ENCODE results near the gene TRIM49D2.
"Not testable (repeated sequence)": the region's sequence is repeated elsewhere in the genome, so short reads cannot be mapped to it uniquely, and the experiment has no call there.

The TRIM49D2 gene

DNA sequence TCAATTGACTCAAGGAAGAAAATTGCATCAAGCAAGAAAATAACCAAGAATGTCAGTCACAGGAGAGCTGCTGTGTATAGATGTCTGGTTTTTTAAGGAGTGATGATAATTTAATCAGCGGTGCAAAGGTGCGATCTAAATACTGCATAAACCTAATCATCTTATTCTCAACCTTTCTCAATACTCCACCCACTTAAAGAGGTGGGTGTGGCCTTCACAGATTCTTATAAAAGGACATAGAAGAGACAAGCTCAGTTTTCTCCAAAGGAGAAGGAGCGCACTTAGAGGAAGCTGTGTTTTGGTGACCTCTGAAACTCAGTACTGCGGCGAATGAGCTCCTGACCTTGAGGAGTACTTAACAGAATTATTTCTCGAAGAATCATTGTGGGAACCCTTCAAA is at the start of gene TRIM49D2:
Gene TRIM49D2, plus strand, starts transcription at position 301 of the 400 bp plus-strand sequence. CDS start 2,698 bp downstream, outside the sequence.
- DNase-seq: not testable (repeated sequence)

DNA sequence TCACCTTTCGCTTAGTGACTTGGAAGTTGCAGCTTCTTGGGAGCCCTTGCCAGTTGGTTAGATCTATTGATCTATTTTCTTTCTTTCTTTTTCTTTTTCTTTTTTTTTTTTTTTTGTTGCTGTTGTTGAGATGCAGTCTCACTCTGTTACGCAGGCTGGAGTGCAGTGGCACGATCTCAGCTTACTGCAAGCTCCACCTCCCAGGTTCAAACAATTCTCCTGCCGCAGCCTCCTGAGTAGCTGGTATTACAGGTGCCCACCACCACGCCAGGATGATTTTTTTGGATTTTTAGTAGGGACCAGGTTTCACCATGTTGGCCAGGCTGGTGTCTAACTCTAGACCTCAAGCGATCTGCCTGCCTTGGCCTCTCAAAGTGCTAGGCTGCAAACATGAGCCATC is 46.4 kb upstream of the TRIM49D2 start:
- DNase-seq: not testable (repeated sequence)

DNA sequence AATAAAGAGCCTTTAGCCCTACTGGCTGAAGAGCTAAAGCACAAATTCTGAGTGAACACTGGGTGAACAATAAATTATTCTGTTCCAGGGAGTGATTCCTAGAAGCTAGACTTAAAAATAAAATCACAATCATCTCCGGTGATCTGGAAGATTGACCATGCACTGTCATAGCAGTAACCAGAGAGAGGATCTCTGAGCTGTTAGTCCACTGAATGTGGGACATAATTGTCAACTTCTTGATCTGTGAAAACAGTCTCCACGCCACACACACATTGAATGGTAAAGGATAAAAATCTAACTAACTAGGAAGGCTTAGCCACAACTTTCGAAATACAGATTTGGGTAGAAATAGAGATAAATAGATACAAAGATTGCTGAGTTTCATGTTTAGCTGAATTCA is 30.6 kb upstream of the TRIM49D2 start:
- not testable (repeated sequence) for DNase-seq

GRCh38 chr11:89900809-89901208 is 23.1 kb upstream of the TRIM49D2 start:
- not testable (repeated sequence) for DNase-seq

DNA sequence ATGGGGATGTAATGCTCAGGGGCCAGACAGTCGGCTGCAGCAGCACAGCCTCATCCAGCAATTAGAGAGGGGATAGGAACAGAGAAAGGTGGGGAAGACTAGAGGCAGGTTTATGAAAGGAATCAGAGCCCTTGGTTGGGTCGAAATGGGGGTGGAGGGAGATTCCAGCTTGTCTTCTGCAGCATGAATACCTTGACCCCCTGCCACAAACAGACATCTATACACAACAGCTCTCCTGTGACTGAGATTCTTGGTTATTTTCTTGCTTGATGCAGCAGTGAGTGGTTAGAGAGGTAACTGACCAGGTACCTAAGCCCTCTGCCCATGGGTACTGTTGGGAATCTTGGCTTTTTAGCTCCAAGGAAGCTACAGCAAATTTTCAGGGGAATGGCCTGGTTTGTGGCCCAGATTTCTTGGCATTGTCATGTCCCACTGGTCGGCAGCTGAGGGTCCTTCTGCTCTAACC is 1.6 kb upstream of the TRIM49D2 start, which contains the start of gene TRIM49D1:
Gene TRIM49D1, minus strand, starts transcription at position 51 of the 466 bp plus-strand sequence. CDS start 4,535 bp downstream, outside the sequence.
- no peak for DNase-seq

- not testable (repeated sequence) for DNase-seq
Measured at GRCh38 chr11:89960833-89961232, 37.0 kb downstream of the TRIM49D2 start.

- not testable (repeated sequence) for DNase-seq
Measured at GRCh38 chr11:89965737-89966136, 41.9 kb downstream of the TRIM49D2 start, which contains the start of gene TRIM64. Gene TRIM64, plus strand, starts transcription at chr11:89966037. Its CDS starts 2,467 bp downstream, at chr11:89968504.

Measured in HCEC 1CT (cell line).